Keratinocyte (primary cell): Measurements from ENCODE around the gene KIF21B.

Experiments used
- EZH2 ChIP-seq: IDR thresholded peaks from one replicate; pipeline ENCODE4 v1.6.1; 2012; ENCODE audit warnings: inconsistent platforms, mild to moderate bottlenecking, low read length, moderate library complexity
- TF ChIP-seq, protein P1 (sequence below), 3 experiments: IDR thresholded peaks in 1 of 3; conservative IDR thresholded peaks in 1 of 3; optimal IDR thresholded peaks in 1 of 3; 2 replicates in 2 of 3; 3 replicates in 1 of 3; pipeline versions ENCODE3 to v1.5.1; 2011; ENCODE audit warnings: low read length in 3 of 3, mild to moderate bottlenecking in 3 of 3, moderate library complexity in 2 of 3, control low read depth in 1 of 3, inconsistent platforms in 1 of 3; ENCODE audit not compliant: insufficient read depth in 2 of 3; ENCODE audit errors: extremely low read depth in 1 of 3

DNA sequence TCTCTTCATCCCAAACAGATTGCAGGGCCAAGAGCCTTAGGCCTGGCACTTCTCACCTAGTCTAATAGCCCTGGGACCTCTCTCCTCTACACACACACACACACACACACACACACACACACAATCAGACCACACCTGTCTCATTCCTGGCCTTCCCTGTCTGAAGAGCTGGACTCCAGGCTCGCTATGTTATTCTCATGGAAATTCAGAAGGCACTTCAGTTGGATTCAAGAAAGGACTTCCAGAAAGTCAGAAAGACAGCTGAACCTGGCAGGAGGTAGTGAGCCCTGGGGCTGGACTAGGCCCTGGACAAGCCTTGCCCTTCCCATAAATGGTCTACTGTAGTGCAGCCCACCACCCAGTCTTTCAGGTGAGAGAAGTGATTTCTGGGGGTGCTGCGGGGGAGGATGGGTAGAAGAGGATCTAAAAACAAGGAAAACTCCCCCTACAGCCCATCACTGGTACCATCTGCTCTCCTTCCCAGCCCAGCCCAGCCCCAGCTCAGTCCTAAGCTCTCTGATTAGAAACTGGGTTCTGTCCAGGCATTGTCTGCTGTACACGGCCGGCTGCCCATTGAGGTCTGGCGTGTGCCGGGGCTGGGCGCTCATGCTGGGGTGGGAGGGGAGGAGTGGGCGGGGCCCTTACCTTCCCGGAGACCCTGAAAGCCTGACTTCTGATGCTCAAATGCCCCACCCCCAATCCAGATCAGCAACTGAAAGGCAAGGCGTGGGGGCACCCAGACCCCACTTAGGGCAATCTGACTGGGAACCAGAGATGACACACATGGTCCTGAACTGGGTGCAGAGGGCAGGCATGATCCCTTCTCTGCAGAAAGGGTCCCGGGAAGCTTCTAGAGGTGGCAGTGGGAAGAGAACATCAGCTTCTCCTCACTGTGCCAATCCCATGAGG is 2.5 kb downstream of the KIF21B start:
- TF ChIP-seq, protein P1, sequence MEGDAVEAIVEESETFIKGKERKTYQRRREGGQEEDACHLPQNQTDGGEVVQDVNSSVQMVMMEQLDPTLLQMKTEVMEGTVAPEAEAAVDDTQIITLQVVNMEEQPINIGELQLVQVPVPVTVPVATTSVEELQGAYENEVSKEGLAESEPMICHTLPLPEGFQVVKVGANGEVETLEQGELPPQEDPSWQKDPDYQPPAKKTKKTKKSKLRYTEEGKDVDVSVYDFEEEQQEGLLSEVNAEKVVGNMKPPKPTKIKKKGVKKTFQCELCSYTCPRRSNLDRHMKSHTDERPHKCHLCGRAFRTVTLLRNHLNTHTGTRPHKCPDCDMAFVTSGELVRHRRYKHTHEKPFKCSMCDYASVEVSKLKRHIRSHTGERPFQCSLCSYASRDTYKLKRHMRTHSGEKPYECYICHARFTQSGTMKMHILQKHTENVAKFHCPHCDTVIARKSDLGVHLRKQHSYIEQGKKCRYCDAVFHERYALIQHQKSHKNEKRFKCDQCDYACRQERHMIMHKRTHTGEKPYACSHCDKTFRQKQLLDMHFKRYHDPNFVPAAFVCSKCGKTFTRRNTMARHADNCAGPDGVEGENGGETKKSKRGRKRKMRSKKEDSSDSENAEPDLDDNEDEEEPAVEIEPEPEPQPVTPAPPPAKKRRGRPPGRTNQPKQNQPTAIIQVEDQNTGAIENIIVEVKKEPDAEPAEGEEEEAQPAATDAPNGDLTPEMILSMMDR (optimal IDR thresholded peaks at IDR 0.05 in 1 of 3, IDR thresholded peaks at IDR 0.05 in 1 of 3, conservative IDR thresholded peaks at IDR 0.05 in 1 of 3; ENCODE audit: extremely low read depth in 1 of 3, insufficient read depth in 2 of 3, low read length in 3 of 3) = peak; percentile 34 to 48 (median 46)
- TF ChIP-seq EZH2 = no peak
